ENCODE measurements around the gene ATPAF1.

DNA sequence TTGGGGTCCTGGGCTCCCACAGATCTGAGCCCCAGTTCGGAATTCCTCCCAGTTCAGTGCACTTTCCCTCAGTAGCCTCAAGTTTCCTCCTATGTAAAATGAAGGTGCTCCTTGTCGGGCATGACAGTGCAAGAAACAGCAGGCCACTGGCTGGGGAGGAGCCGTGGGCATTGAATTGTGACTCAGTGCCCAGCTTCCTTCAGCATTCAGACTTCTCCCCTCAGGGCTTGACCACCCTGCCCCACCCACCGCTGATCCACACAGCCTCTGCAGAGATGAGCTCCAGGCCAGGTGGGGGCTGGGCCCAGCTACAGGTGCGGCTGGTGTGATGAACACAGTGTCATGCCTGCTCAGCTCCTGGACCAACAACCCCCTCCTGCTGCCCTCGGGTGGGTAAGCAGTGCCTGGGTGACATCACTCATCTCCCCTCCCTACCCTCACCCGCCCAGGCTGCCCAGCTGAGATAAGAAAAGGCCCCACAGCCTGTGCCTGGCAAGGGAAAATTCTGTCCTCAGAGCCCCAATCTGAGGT is 56.4 kb downstream of the ATPAF1 start:
- TF ChIP-seq, protein P1, sequence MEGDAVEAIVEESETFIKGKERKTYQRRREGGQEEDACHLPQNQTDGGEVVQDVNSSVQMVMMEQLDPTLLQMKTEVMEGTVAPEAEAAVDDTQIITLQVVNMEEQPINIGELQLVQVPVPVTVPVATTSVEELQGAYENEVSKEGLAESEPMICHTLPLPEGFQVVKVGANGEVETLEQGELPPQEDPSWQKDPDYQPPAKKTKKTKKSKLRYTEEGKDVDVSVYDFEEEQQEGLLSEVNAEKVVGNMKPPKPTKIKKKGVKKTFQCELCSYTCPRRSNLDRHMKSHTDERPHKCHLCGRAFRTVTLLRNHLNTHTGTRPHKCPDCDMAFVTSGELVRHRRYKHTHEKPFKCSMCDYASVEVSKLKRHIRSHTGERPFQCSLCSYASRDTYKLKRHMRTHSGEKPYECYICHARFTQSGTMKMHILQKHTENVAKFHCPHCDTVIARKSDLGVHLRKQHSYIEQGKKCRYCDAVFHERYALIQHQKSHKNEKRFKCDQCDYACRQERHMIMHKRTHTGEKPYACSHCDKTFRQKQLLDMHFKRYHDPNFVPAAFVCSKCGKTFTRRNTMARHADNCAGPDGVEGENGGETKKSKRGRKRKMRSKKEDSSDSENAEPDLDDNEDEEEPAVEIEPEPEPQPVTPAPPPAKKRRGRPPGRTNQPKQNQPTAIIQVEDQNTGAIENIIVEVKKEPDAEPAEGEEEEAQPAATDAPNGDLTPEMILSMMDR (IDR thresholded peaks at IDR 0.05; ENCODE audit: low read depth, low read length) = no peak
- TF ChIP-seq, protein P2, sequence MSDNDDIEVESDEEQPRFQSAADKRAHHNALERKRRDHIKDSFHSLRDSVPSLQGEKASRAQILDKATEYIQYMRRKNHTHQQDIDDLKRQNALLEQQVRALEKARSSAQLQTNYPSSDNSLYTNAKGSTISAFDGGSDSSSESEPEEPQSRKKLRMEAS (IDR thresholded peaks at IDR 0.05; ENCODE audit: low read depth, low read length) = no peak
- TF ChIP-seq POLR2A (IDR thresholded peaks at IDR 0.05; ENCODE audit: extremely low read depth, insufficient read length) = no peak

Measured in NB4 (cell line).